GM12865 (cell line): ENCODE data around the gene ITGAL.
A peak's percentile ranks its signal among the peaks of the same experiment; 100 is the strongest.

Source experiments
- DNase-seq: peaks from one replicate; pipeline ENCODE4 v3.0.0; 2010; ENCODE audit warnings: low read depth
- H3K4me3 ChIP-seq: 2 replicates; pipeline ENCODE4 v1.5.1; 2011; ENCODE audit warnings: mild to moderate bottlenecking, low read depth, low read length, control low read depth
- TF ChIP-seq, protein P1 (sequence below): IDR thresholded peaks from 2 replicates; pipeline ENCODE4 v1.5.1; 2011; ENCODE audit warnings: low read length, control low read depth, low read depth, inconsistent platforms; ENCODE audit not compliant: insufficient read depth; ENCODE audit errors: missing control alignments

The ITGAL gene

DNA sequence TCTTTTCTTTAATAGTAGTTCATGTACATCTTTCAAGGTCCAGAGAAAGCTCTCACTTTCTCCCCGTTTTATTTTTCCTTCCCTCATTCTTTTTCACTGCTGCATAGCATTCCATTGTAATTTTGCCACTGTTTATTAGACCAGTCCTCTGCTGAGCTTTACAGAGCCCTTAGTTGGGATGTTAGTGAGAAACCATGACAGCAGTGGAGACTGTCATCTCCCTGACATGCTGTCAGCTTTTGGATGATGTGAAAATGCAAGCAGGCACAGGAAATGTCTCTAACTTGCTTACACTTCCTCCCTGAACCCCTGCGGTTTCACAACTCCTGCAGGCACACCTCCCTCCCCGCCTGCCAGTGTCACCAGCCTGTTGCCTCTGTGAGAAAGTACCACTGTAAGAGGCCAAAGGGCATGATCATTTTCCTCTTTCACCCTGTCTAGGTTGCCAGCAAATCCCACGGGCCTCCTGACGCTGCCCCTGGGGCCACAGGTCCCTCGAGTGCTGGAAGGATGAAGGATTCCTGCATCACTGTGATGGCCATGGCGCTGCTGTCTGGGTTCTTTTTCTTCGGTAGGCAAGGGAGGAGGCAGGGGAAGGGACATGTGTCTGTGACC lies at the start of gene ITGAL:
Gene ITGAL (plus strand): TSS at position 415 of the 615 bp plus-strand sequence. CDS start 96 bp downstream, at position 511.
- H3K4me3 ChIP-seq, result peak within 1 kb of the TSS; percentile 79
- peak; percentile 95 for DNase-seq
- TF ChIP-seq, protein P1, sequence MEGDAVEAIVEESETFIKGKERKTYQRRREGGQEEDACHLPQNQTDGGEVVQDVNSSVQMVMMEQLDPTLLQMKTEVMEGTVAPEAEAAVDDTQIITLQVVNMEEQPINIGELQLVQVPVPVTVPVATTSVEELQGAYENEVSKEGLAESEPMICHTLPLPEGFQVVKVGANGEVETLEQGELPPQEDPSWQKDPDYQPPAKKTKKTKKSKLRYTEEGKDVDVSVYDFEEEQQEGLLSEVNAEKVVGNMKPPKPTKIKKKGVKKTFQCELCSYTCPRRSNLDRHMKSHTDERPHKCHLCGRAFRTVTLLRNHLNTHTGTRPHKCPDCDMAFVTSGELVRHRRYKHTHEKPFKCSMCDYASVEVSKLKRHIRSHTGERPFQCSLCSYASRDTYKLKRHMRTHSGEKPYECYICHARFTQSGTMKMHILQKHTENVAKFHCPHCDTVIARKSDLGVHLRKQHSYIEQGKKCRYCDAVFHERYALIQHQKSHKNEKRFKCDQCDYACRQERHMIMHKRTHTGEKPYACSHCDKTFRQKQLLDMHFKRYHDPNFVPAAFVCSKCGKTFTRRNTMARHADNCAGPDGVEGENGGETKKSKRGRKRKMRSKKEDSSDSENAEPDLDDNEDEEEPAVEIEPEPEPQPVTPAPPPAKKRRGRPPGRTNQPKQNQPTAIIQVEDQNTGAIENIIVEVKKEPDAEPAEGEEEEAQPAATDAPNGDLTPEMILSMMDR, result no peak

DNA sequence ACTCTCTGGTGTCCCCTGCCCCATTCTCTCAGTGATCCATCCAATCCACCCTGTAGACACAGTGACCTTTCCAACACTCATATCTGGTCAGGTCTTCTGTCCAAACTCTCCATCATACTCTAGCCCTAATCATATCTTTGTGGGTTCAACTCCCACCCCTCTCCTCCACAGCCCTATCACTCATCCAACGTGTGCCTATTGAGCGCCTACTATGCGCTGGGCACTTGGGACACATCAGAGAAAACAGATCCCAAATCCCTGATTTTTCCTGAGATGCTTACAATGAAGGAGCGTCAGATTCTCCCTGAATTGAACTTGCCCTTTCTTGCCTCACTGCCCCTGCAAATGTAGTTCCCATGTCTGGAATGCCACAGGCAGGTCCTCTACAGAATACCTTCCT lies 44.5 kb upstream of the ITGAL start:
- no peak for DNase-seq
- no peak overlapping the region for H3K4me3 ChIP-seq
- TF ChIP-seq, protein P1, result no peak

- TF ChIP-seq, protein P1, result no peak
- no peak for DNase-seq
- peak overlapping the region; percentile 89 for H3K4me3 ChIP-seq
These were observed 43.2 kb upstream of the ITGAL start for GRCh38 chr16:30429418-30429677.

GRCh38 chr16:30429678-30430427 lies 42.7 kb upstream of the ITGAL start, which contains the start of gene DCTPP1:
DCTPP1 (minus strand) TSS chr16:30430030; CDS start chr16:30429980, 50 bp downstream.
- TF ChIP-seq, protein P1, result peak; percentile 85
- peak; percentile 99 for DNase-seq

DNA sequence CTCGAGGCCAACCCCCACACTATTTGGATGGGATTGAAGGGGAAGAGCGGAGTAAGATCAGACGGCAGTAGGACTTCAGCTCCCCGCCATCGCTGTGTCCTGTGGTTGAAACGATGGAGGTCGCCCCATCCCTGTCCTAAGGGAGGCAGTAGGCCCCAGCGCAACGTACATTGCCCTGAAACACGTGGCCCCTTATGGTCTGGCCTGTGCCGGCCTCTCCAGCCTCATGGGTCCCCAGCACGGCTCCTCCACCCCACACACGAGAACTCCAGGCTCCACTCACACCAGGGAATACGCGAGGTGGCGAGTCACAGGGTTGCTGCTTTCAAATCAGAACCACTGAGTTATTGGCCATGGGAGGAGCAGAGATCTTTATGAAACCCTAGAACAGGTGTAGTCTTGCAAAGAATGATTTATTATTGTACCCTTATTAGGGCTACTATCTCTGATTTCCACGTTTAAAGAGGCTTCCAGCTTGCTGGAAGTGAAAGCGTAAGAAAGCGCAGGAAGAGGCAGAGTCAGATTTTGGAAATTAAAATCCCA lies 42.0 kb upstream of the ITGAL start:
- peak overlapping the region; percentile 22; the same call in 1 of the 2 replicates for H3K4me3 ChIP-seq
- no peak for DNase-seq
- TF ChIP-seq, protein P1, result no peak

More at GRCh38 chr16:30429678-30430427, 42.7 kb upstream of the ITGAL start, which contains the start of gene DCTPP1:
- peak within 1 kb of the TSS; percentile 89 for H3K4me3 ChIP-seq

- DNase-seq, result no peak
- TF ChIP-seq, protein P1, result no peak
- H3K4me3 ChIP-seq, result no peak overlapping the region
These were observed 37.7 kb upstream of the ITGAL start for GRCh38 chr16:30434852-30435251.
